IMR-90 (cell line): ENCODE measurements around the gene AGO3.

Experiments
- MAFK ChIP-seq: IDR thresholded peaks from 2 replicates; pipeline ENCODE4 v1.6.1; 2012; ENCODE audit warnings: low read depth, low read length, improper control_type of control experiment
- POLR2A ChIP-seq: IDR thresholded peaks from 2 replicates; pipeline ENCODE4 v1.6.1; 2012; ENCODE audit warnings: mild to moderate bottlenecking, low read depth, low read length
- RAD21 ChIP-seq: IDR thresholded peaks from 2 replicates; pipeline ENCODE4 v1.6.1; 2012; ENCODE audit warnings: low read length, improper control_type of control experiment
- RCOR1 ChIP-seq: IDR thresholded peaks from 2 replicates; pipeline ENCODE4 v1.6.1; 2012; ENCODE audit warnings: mild to moderate bottlenecking, low read length, improper control_type of control experiment; ENCODE audit not compliant: insufficient replicate concordance
- SMC3 ChIP-seq: fragments of 150-350 bp; IDR thresholded peaks from 2 replicates; pipeline ENCODE4 v1.6.1; 2016; ENCODE audit warnings: low read depth, mild to moderate bottlenecking, antibody characterized with exemption, low read length, moderate library complexity
- TF ChIP-seq, protein P1 (sequence below): conservative IDR thresholded peaks from 2 replicates; pipeline ENCODE4 v1.5.1; 2012; ENCODE audit warnings: mild to moderate bottlenecking, low read depth, low read length, improper control_type of control experiment

DNA sequence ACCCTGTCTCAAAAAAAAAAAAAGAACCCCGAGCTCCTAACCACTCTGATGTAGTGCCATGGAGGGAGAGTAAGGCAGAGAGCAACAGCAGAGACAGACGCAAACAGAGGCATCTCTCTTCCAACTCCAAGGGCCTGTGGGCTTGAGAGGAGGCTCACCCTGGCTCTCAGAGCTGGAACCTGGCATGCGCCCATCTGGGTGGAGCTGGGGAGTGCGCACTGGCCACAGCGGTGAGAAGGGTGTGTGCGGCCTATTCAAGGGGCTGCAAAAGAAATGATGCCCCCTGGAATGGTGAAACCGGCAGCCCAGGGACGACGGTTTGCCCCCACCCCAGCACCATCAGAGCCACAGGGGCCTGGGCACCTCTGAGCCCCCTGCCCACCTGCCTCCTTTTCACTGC lies 176.5 kb downstream of the AGO3 start:
- no peak for TF ChIP-seq RAD21
- TF ChIP-seq SMC3: no peak
- TF ChIP-seq, protein P1, sequence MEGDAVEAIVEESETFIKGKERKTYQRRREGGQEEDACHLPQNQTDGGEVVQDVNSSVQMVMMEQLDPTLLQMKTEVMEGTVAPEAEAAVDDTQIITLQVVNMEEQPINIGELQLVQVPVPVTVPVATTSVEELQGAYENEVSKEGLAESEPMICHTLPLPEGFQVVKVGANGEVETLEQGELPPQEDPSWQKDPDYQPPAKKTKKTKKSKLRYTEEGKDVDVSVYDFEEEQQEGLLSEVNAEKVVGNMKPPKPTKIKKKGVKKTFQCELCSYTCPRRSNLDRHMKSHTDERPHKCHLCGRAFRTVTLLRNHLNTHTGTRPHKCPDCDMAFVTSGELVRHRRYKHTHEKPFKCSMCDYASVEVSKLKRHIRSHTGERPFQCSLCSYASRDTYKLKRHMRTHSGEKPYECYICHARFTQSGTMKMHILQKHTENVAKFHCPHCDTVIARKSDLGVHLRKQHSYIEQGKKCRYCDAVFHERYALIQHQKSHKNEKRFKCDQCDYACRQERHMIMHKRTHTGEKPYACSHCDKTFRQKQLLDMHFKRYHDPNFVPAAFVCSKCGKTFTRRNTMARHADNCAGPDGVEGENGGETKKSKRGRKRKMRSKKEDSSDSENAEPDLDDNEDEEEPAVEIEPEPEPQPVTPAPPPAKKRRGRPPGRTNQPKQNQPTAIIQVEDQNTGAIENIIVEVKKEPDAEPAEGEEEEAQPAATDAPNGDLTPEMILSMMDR: no peak
- no peak for TF ChIP-seq MAFK
- TF ChIP-seq POLR2A: no peak
- TF ChIP-seq RCOR1: no peak
